A673 (cell line): Measurements from ENCODE around the gene ZNF358.

ENCODE experiments used
- CTCF ChIP-seq: fragments of 300-800, 200-600 bp; sonication (generic); conservative IDR thresholded peaks from 2 replicates; pipeline ENCODE4 v1.5.1; 2017; ENCODE audit warnings: low read depth, mild to moderate bottlenecking, antibody characterized with exemption, low read length, moderate library complexity, mixed read lengths
- EZH2 ChIP-seq: fragments of 200-600 bp; sonication (generic); IDR thresholded peaks from 2 replicates; pipeline ENCODE4 v1.6.1; 2017; ENCODE audit warnings: borderline replicate concordance, low read depth, mild to moderate bottlenecking, mixed read lengths, antibody characterized with exemption, low read length; ENCODE audit not compliant: poor library complexity, severe bottlenecking

- TF ChIP-seq CTCF, result no peak
- TF ChIP-seq EZH2, result no peak
Measured at GRCh38 chr19:7475665-7476064, 40.2 kb upstream of the ZNF358 start.
